COLO668 (cell line): ENCODE measurements around the gene STK11.

ENCODE experiments used
- DNase-seq: peaks from one replicate; lab custom pipeline; 2025; ENCODE audit not compliant: unreplicated experiment; lab: John Stamatoyannopoulos, UW

The STK11 gene

DNA sequence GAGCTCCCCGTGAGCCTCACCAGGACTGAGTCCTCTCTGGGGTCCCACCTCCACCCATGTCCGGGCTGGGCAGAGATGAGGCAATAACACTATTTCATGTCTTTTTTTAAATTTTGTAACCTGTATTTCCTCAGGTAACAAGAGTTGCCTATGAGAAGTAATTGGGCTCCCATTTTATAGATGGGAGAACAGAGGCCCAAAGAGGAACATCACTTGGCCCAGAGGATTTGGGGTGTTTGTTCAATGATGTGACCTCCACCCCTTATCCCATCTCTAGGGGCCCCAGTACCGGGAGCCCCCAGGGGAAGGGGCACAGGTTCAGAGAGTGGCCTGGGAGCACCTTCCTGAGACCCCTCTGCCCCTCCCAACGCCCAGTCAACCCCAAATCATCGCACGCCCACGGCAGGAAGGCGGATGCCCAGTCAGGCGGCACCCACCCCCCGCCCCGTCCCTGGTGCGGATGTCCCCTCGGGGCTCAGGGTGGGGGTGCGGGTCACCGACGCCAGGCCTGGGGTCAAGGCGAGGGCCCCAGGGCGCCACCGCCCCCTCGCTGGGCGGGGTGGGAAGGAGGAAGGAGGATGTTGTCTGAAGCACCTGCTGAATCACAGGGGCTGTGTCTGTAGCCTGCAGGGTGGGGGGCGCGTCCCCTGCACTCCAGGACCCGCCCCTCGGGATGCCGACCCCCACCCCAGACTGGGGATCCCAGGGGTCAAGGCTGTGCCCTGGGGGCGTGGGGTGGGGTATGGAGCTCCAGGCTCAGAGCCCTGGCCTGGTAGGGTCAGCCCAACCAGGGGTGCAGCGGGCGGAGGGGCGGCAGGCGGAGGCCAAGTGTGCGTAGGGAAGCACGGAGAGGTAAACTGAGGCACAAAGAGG lies 54.5 kb downstream of the STK11 start:
- peak; percentile 27 for DNase-seq

DNA sequence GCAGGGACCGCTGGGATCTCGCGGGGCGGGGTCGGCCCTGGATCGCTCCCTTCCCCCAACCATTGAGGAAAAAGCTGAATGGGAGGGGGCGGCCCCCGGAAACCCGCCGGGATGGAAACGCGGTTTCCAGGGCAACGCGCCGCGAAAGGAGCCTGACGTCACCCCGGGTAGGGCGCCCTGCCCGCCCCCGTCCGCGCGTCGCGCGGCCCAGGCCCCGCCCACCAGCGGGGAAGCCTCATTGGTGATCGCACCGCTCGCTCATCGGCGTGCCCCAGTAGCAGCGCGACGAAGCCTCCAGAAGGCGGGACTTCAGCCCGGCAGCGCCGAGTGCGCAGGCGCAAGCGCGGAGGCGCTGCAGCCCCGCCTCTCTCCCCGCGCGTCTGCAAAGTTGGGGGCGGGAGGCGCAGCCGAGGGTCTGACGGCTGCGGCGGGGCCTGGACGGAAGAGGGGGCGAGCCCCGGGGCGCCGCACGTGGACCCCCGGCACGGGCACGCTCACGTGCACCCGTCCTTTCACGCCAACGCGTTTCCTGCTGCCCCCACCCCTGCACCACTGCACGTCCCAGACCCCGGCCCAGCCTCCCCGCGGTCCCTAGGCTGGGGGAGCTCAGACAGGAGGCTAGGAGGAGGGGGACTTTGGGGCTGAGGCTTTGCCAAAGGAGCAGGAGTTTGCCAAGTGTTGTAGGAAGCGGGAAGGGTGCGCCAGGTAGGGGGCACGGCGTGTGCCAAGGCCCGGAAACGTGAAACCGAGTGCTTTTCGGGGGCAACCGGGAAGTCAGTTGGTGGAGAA lies 55.4 kb downstream of the STK11 start:
- DNase-seq = peak; percentile 98

- peak; percentile 45 for DNase-seq
These were observed 55.9 kb downstream of the STK11 start for GRCh38 chr19:1261538-1261797.

DNA sequence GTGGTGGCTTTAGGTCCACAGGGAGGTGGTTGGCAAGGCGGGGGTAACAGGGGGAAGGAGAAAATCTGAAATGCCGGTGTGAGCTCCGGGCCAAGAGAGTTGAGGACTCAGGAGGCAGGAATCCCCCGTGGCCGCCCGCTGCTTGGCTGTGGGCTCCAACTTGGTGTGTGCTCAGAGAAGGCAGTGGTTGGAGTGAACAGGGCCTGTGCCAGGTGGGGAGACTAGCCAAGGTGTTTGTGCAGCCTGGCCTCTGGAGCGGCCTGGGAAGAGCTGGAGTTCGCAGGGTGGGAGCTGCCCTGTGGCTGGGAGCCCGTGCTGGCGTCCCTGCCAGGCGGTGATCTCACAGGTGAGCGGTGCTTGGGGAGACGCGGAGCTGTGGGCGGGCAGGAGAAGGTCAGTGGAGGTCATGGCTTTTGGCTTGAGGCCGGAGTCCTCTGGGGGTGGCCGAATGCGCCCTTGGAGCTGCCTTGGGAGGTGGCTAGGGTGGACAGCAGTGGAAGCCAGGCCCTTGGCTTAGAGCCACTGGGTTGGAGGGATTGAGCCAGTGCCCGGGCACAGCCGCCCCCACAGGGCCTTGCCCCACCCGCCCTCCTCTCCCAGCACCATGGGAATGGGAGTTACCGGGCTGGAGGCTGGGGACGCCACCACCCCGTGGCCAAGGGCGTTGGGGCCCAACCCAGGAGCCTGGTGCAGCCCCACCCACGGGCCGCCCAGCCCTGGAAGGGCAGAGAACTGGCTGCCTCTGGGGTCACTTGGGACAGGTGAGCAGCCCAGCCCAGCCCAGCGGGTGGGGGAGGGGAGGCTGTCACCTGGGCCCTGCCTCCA lies 56.4 kb downstream of the STK11 start:
- peak; percentile 67 for DNase-seq

DNA sequence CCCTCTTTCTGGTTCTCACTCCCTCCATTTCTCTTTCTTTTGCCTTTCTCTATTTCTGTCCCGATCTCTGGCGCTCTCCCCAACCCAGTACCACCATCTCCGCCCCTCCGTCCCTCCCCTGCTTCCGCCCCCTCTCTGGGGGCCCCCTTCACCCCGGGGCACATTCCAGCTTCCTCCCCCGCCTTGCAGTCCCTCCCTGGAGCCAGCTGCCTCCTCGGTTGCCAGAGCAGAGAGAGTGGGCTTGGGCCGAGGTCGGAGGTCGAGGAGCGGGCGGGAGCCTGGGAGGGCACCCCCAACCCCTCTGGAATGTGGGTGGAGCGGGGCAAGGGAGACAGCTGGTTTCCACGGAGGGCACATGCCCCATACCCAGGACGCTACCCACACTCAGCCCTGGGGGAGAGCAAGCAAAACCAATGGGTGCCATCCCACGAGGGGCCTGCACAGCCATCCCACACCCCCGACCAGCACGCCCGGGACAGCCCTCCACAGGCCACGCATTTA lies 57.1 kb downstream of the STK11 start:
- DNase-seq = no peak

- DNase-seq = peak; percentile 9
These were observed 57.6 kb downstream of the STK11 start for GRCh38 chr19:1263188-1263587.

DNA sequence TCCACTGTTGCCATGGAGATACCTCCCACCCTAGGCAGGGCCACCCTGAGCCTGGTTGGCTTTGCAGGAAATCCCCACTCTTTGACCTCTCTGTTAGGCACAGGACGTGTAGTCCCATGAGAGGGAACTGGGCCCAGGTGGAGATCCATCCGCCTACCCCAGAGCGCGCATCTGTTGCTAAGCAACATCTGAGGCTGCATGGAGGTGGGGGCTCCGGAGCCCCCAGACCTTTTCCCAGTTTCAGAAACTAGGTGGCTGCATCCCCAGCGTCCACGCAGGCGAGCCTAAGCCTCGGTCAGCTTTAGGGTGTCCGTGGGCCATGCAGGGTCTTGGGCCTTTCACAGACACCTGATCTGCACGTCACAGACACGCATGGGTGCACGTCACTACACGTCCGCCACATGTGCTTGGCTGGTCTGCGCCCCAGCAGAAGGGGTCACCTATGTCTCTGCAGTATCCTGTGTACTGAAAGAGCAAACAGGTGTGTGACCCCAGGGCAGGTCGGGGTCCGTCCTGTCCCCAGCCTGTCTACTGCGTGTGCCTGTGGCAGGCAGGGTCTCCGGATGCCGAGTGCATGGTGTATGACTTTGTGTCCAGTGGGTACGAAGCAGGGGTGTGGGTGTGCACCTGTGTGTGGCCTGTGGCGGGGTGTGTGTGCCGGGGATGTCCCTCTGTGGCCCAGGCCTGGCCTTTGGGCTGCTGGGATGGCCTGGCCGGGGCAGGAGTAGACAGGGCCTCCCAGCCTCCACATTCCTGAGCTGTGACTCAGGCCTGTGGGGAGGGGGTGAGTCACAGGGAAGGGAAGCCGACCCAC lies 59.4 kb downstream of the STK11 start:
- peak; percentile 37 for DNase-seq

DNA sequence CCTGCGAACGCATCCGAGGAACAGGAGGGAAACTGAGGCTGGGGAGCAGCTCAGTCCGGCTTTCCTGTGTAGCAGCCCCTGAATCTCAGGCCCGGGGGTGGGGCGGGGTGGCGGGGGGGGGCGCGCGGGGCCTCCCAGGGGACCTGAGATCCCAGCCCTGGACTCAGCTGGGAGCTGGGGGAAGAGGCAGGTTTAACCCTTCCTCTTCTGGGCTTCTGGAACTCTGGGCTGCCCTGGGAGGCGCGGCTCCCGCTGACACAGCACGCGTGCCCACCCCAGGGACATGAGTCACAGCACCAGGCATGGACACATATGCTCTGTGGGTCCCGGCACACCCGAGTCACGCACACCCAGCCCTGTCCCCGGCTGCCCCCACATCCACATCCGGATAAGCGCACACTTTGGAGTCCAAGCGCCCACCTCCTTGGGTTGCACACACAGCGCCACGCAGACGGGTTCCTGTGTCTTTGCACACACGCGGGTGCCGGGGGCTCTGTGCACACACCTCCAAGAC lies 60.1 kb downstream of the STK11 start:
- DNase-seq = peak; percentile 31

- peak; percentile 87 for DNase-seq
These were observed 60.7 kb downstream of the STK11 start for GRCh38 chr19:1266129-1266915.

GRCh38 chr19:1266916-1267476 lies 61.4 kb downstream of the STK11 start:
- DNase-seq = peak; percentile 67

DNA sequence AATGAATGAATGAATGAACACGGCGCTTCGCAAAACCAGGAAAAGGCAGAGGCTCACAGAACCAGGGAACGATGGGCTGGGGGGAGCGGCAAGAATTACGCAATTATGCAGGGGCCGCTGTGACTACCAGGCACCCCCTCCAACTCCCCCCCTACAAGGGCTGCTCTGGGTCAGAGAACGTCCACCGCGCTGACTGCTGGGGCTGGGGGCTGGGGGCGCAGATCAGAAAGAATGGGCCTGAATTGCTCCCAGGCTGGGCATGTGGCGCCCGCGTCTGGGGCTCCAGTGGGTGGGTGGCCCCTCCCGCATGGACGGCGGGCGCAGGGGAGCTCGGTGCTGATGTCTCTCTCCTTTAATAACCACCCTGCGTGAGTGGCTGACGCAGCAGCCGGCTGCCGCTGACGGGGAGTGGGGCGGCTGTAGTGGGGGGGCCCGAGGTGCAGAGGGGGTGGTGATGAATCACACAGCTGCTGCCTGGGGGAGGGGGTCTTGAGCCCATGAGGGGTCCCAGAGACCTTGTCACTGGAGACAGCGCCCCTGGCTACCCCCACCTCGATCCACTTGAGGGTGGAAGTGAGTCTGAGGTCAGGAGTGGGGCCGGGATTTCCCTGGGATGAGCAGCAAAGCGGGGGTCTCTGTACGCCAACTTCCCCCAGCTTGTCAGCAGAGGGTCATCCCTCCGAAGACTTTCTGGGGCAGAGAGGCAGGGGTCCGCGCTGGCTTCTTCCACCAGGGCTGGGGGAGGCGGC lies 62.1 kb downstream of the STK11 start:
- peak; percentile 34 for DNase-seq

- no peak for DNase-seq
These were observed 62.9 kb downstream of the STK11 start for GRCh38 chr19:1268226-1269064.

GRCh38 chr19:1269065-1269477 lies 63.5 kb downstream of the STK11 start, which contains the start of gene CIRBP:
Gene CIRBP, plus strand, starts transcription at chr19:1269332. Its CDS starts 1,602 bp downstream, at chr19:1270934.
- peak; percentile 99 for DNase-seq

DNA sequence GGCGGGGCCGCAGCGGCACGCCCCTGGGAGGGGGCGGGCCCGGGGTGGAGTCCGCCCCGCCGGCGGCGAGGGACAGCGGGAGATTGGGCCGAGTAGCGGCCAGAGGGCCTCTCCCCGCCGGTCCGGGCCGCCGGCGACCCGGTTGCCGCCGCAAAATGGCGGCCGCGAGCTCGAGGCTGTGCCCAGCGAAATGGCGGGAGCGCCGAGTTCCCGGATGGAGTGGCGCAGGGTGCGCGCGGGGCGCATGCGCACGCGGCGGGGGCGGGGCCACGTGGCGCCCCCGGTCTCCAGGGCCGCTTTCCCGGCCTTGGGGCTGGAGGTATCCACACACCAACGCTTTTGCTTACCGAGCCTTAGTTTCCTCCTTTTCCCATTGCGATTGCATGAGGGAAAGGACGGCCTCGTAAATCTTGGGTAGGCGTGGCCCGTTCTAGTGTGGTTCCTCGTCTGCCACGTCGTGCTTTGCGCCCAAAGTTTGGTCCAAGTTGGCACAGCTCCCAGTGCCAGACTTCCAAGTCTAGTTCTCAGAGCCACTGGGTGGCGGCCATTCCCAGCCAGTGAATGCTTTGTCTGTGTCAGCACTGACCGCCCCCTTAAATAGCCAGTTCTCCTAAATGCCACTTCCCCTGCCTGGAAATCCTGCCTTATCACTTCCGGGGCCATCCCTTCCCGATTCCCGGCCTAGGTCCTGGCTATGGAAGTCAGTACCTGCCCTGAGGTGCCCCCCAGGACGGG lies 64.1 kb downstream of the STK11 start:
- DNase-seq = peak; percentile 92

DNA sequence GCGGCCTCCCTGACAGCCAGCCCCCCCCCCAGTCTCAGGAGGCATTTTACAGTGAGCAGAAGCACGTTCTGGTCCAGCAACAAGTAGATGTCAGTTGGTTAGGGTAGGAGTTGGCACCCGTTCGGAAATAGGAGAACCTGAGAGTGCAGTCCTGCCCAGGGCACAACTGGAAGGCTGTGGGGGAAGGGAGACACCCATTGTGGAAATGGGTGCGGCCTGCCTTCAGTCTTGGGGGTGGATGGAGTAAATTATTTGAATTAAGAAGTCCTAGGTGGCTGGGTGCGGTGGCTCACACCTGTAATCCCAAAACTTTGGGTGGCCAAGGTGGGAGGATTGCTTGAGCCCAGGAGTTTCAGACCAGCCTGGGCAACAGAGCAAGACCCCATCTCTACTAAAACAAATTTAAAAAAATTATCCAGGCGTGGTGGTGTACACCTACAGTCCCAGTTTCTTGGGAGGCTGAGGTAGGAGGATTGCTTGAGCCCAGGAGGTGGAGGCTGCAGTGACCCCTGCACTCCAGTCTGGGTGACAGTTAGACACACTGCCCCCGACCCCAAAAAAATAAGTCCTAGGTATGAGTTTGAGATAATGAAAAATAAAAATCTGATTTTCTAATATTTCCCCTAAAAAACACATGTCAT lies 64.8 kb downstream of the STK11 start:
- peak; percentile 58 for DNase-seq

- DNase-seq = peak; percentile 20
These were observed 65.4 kb downstream of the STK11 start for GRCh38 chr19:1270854-1271527.
